HL-60/S4 treated with retinoic acid at 250 ng/mL for 4 days and 3 days (cell line): ENCODE results near the gene NHEJ1.

Source experiments
- in situ Hi-C: fragments of 300-500 bp; cut with MboI; formaldehyde crosslinking; loops from 2 replicates; pipeline ENCODE4 v1.7.0; 2022; ENCODE audit warnings: low sequenced_read_pairs

Gene NHEJ1

GRCh38 chr2:219059725-219060682, 100.6 kb downstream of the NHEJ1 start:
- in situ Hi-C loops, result no loop called here

GRCh38 chr2:219059375-219059724, 101.3 kb downstream of the NHEJ1 start:
- in situ Hi-C loops, result no loop called here

- in situ Hi-C loops, result no loop called here
Measured at GRCh38 chr2:219058541-219059374, 101.9 kb downstream of the NHEJ1 start.

- in situ Hi-C loops, result no loop called here
Measured at GRCh38 chr2:219057709-219058540, 102.7 kb downstream of the NHEJ1 start.

GRCh38 chr2:219056896-219057708, 103.5 kb downstream of the NHEJ1 start:
- in situ Hi-C loops, result no loop called here

GRCh38 chr2:219056176-219056895, 104.3 kb downstream of the NHEJ1 start:
- in situ Hi-C loops, result no loop called here

- in situ Hi-C loops, result no loop called here
Measured at GRCh38 chr2:219054956-219055903, 105.4 kb downstream of the NHEJ1 start.

GRCh38 chr2:219049282-219049681, 111.3 kb downstream of the NHEJ1 start:
- in situ Hi-C loops, result loop anchor here (25.0 kb wide), 1 partner anchor 263 kb away; the partner anchor contains the start of gene PTPRN

- in situ Hi-C loops, result loop anchor here (25.0 kb wide), 1 partner anchor 266 kb away; the partner anchor contains the start of gene PTPRN
Measured at GRCh38 chr2:219045937-219046550, 114.6 kb downstream of the NHEJ1 start.

GRCh38 chr2:219042750-219043149, 117.9 kb downstream of the NHEJ1 start:
- in situ Hi-C loops, result loop anchor here (25.0 kb wide), 1 partner anchor 270 kb away; the partner anchor contains the start of gene PTPRN

- in situ Hi-C loops, result loop anchor here (25.0 kb wide), 1 partner anchor 270 kb away; the partner anchor contains the start of gene PTPRN
Measured at GRCh38 chr2:219042157-219042556, 118.5 kb downstream of the NHEJ1 start.

- in situ Hi-C loops, result loop anchor here (25.0 kb wide), 1 partner anchor 271 kb away; the partner anchor contains the start of gene PTPRN
Measured at GRCh38 chr2:219041252-219041651, 119.4 kb downstream of the NHEJ1 start, which contains the start of gene CFAP65. CFAP65 (minus strand) TSS chr2:219041516; CDS start chr2:219039048, 2,468 bp downstream.

- in situ Hi-C loops, result loop anchor here (25.0 kb wide), 1 partner anchor 274 kb away; the partner anchor contains the start of gene PTPRN
Measured at GRCh38 chr2:219038600-219038999, 122.0 kb downstream of the NHEJ1 start.

- in situ Hi-C loops, result loop anchor here (25.0 kb wide), 1 partner anchor 274 kb away; the partner anchor contains the start of gene PTPRN
Measured at GRCh38 chr2:219037783-219038499, 122.7 kb downstream of the NHEJ1 start.

- in situ Hi-C loops, result loop anchor here (25.0 kb wide), 1 partner anchor 276 kb away; the partner anchor contains the start of gene PTPRN
Measured at GRCh38 chr2:219035942-219036341, 124.7 kb downstream of the NHEJ1 start.

GRCh38 chr2:219034823-219035222, 125.8 kb downstream of the NHEJ1 start:
- in situ Hi-C loops, result loop anchor here (25.0 kb wide), 1 partner anchor 277 kb away; the partner anchor contains the start of gene PTPRN
